Activated gamma-delta T cell treated with anti-CD3 and anti-CD28 coated beads, Interleukin-2, amount 50 U/mL, for 16 hours (primary cell): ENCODE results near the gene IKZF2.

ENCODE experiments used
- DNase-seq: peaks from one replicate; pipeline ENCODE4 v3.0.0-alpha.2; 2020; ENCODE audit warnings: low read depth

Gene IKZF2

DNA sequence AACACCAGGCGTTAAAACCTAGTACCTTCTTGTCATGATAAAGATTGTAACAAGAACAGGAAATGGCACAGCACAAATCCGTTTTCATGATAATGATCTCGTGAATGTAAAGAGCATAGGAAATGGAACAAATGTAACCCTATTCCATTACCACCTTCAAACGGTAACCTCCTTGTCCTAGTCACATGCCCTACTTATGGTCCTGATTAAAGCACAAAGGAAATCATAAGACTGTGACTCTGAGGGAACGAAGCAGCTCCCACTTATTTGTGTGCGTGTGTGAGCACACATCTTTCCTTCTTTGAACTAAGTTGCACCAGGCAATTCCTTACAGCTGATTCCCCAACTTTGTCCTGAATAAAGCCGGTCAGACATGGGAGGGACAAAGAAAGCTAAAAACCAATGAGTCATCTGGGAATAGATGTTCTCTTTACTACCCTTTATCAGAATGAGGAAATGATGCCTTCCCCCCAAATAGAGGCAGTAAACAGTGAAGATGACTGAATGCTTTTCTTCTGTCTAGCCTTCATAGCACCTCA, 192.6 kb downstream of the IKZF2 start:
- DNase-seq: no peak

DNA sequence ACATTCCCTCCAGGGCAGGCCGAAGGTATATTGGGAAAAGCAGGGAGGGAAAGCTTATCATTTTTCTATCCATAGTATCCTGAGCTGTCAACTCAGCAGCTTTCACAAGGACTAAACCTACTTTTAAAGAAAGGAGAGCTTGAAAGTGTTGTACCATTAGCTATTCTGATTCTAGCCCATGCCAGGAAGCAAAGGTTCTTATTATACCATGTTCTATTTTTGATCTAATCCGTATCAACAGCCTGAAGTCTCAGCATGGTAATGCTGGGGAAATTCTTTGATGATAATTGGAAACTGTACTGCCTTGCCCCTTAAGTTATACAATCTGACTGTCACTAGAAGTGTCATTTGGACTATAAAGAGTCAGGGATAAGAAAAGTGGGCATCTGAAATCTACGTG, 193.3 kb downstream of the IKZF2 start:
- no peak for DNase-seq

- no peak for DNase-seq
Observed at GRCh38 chr2:212957624-212958023, 193.8 kb downstream of the IKZF2 start.

DNA sequence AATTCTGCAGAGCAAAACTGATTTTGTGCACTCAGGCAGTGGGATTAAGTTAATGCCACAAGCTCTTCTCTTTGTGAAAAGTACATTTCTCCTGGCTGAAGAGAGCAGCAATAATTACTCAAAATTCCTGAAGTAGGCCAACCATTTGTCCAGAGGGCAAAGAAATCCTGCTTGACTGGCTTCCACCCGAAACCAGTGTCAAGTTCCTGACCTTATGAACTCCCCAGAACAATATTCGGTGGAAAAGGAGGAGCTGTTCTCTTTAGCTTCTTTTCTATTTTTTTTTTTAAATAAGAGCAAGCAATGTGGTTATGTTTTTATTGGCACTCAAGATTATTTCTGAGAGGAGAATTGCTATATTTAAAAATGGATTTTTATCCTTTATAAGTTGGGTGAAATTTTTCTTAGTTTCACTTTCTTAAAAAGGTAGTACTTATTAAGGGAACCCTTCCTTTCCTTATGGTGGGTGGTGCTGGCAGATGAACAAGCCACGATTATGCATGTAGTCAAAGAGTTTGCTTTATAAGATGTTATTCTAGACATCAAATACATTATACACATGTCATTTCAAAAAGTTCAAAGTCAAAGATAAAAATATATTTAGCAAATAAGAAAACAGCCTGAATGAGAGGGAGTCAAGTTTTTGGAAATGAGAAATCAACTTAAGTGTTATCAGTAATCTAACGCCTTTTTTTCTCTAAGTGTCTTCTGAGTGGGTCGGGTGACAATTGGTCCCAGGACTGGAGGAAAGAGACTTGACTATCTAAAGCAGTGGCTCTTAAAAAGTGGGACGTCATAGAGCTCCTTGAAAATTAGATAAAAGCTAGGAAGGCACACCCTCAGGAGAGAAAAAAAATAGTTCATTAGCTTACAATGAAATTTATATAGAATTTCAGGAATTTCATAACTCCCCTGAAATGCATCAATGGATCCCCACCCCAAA, 194.5 kb downstream of the IKZF2 start:
- DNase-seq: no peak

DNA sequence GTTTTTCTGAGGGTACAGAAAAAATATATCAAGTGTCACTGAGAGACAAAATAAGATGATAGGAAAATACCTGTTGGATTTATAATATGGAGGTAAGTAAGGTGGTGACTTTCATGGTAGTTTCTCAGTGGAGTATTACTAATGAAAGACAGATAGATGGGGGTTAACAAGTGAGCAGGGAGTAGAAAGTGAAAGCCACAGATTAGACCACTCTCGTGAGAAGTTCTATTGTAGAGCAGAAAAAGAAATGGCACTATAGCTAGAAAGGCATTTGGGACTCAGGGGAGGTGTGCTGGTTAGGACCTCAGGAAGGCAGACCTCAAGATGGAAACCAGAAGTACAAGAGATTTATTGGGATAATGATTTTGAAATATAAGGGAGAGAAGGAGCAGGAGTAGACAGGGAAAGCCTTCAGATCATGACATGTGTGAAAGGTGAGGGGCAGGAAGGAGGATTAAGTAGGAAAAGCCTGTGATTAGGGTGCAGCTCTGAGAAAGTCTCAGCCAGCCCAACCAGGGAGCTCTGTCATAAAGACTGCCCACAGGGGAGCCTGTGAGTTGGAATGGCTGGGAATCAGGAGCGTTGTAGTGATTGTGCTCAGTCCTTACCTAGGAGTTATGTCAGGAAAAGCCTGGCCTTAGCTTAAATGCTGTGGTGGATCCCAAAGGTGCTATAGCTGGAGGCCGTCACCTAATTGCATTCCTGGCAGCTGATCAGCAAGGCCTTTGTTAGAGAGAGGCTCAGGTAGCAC, 198.1 kb downstream of the IKZF2 start:
- DNase-seq: no peak

- DNase-seq: no peak
Observed at GRCh38 chr2:212949786-212950185, 201.6 kb downstream of the IKZF2 start.
